Measurements from ENCODE around the gene IL17REL.

The IL17REL gene

GRCh38 chr22:50049299-50050195, 37.0 kb upstream of the IL17REL start:
- H3K9me3 Mint-ChIP-seq (ENCODE audit: low read depth): no peaks in the 10 kb centered on the region
- H3K27ac Mint-ChIP-seq: no peak overlapping the region
- no peak overlapping the region for H3K4me3 Mint-ChIP-seq
- H3K27me3 Mint-ChIP-seq: no peaks in the 10 kb centered on the region
- no peaks in the 10 kb centered on the region for H3K36me3 Mint-ChIP-seq
- H3K4me1 Mint-ChIP-seq (ENCODE audit: low read depth): peaks cover 4% of the 10 kb centered on the region

GRCh38 chr22:50048836-50049235, 36.3 kb upstream of the IL17REL start:
- Mint-ChIP-seq H3K9me3 (ENCODE audit: low read depth) (no peaks in the 10 kb centered on the region), H3K36me3 (no peaks in the 10 kb centered on the region), H3K4me1 (ENCODE audit: low read depth) (peaks cover 10% of the 10 kb centered on the region), H3K27me3 (peaks cover 1% of the 10 kb centered on the region), H3K27ac (no peak overlapping the region), H3K4me3 (no peak overlapping the region)

DNA sequence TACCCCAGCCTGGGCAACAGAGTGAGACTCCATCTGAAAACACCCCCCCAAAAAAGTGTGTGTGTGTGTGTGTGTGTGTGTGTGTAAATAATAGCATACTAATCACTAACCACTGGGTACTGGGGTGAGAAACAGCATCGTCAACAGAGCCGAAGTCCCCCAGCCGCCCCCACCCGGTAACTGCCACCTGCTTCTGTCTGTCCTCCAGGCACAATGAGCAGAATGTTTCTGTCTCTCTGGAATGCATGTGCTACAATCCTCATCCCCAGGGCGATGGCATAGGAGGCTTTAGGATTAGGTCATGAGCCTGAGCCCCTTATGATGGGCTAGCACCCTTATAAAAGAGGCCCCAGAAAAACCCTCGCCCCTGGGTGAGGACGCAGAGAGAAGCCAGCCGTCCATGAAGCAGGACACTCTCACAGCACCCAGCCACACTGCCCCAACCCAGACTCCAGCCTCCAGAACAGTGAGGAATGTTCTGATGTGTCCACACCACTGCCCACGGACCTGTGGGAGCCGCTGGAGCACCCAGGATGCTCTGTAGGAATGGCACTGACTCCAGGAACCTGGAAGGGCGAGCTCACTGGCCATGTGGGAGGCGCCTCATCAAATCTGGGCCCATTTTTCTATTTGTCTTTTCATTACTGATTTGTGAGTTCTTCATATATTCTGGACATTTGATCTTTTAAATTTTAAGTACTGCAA, 35.6 kb upstream of the IL17REL start:
- H3K4me3 Mint-ChIP-seq: no peak overlapping the region
- no peak overlapping the region for H3K27ac Mint-ChIP-seq
- H3K4me1 Mint-ChIP-seq (ENCODE audit: low read depth): peaks cover 14% of the 10 kb centered on the region
- no peaks in the 10 kb centered on the region for H3K9me3 Mint-ChIP-seq (ENCODE audit: low read depth)
- H3K27me3 Mint-ChIP-seq: peaks cover 6% of the 10 kb centered on the region
- H3K36me3 Mint-ChIP-seq: no peaks in the 10 kb centered on the region

DNA sequence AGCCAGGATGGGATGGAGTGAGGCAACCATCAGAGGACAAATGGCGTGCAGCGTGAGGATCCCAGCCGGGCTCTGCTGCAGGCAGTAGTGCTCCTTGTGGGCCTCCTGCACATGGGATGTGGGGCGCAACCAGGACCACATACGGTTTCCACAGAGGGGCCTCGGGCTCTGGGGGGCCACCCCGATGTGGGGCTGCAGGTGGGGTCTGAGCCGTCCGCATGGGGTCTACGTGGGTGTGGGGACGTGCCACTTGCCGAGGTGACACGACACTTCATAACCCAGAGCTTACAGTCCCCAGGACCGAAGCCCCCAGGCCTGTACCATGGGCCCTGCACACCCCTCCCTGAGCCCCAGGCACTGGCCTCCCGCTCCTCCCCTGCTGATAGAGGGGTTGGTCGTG, 34.8 kb upstream of the IL17REL start:
- H3K4me1 Mint-ChIP-seq (ENCODE audit: low read depth): peaks cover 14% of the 10 kb centered on the region
- H3K9me3 Mint-ChIP-seq (ENCODE audit: low read depth): no peaks in the 10 kb centered on the region
- H3K36me3 Mint-ChIP-seq: no peaks in the 10 kb centered on the region
- H3K4me3 Mint-ChIP-seq: no peak overlapping the region
- H3K27me3 Mint-ChIP-seq: peaks cover 14% of the 10 kb centered on the region
- H3K27ac Mint-ChIP-seq: no peak overlapping the region

GRCh38 chr22:50046481-50047245, 34.1 kb upstream of the IL17REL start:
- Mint-ChIP-seq H3K4me3 (no peak overlapping the region), H3K36me3 (no peaks in the 10 kb centered on the region), H3K27me3 (peaks cover 14% of the 10 kb centered on the region), H3K9me3 (ENCODE audit: low read depth) (no peaks in the 10 kb centered on the region), H3K4me1 (ENCODE audit: low read depth) (peaks cover 14% of the 10 kb centered on the region), H3K27ac (no peak overlapping the region)

DNA sequence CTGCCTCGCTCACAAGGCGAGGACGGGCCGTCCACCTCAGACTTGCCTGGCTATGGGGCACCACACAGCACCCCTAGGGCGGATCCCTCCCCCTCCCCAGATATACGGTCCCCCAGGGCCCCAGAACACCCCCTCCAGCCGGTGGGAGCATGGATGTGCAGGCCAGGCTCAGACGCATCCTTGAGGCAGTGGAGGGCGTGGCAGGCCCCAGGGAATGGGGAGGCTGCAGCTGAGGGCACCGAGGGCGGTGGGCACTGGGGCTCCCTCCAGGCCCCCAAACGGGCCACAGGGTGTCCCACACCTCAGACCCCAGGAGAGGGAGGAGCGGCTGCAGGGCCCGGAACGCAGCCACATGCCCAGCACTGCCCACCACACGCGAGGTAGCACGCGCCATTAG, 33.5 kb upstream of the IL17REL start:
- Mint-ChIP-seq H3K4me1 (ENCODE audit: low read depth) (peaks cover 14% of the 10 kb centered on the region), H3K27ac (no peak overlapping the region), H3K4me3 (no peak overlapping the region), H3K9me3 (ENCODE audit: low read depth) (no peaks in the 10 kb centered on the region), H3K36me3 (no peaks in the 10 kb centered on the region), H3K27me3 (peaks cover 14% of the 10 kb centered on the region)

GRCh38 chr22:50045211-50046018, 32.9 kb upstream of the IL17REL start:
- H3K27ac Mint-ChIP-seq: no peak overlapping the region

GRCh38 chr22:50044485-50045118, 32.0 kb upstream of the IL17REL start:
- no peak overlapping the region for H3K4me3 Mint-ChIP-seq
- H3K9me3 Mint-ChIP-seq (ENCODE audit: low read depth): no peaks in the 10 kb centered on the region
- no peaks in the 10 kb centered on the region for H3K36me3 Mint-ChIP-seq
- peaks cover 14% of the 10 kb centered on the region for H3K4me1 Mint-ChIP-seq (ENCODE audit: low read depth)
- no peak overlapping the region for H3K27ac Mint-ChIP-seq
- peaks cover 14% of the 10 kb centered on the region for H3K27me3 Mint-ChIP-seq

More at GRCh38 chr22:50045211-50046018, 32.9 kb upstream of the IL17REL start:
- H3K36me3 Mint-ChIP-seq: no peaks in the 10 kb centered on the region
- H3K27me3 Mint-ChIP-seq: peaks cover 14% of the 10 kb centered on the region
- H3K9me3 Mint-ChIP-seq (ENCODE audit: low read depth): no peaks in the 10 kb centered on the region
- no peak overlapping the region for H3K4me3 Mint-ChIP-seq
- H3K4me1 Mint-ChIP-seq (ENCODE audit: low read depth): peaks cover 14% of the 10 kb centered on the region

- no peak overlapping the region for H3K27ac Mint-ChIP-seq
- H3K9me3 Mint-ChIP-seq (ENCODE audit: low read depth): peaks cover 5% of the 10 kb centered on the region
- H3K27me3 Mint-ChIP-seq: peaks cover 14% of the 10 kb centered on the region
These were observed 28.9 kb upstream of the IL17REL start for GRCh38 chr22:50041361-50042065.

GRCh38 chr22:50040717-50041116, 28.2 kb upstream of the IL17REL start:
- Mint-ChIP-seq H3K9me3 (ENCODE audit: low read depth) (peaks cover 5% of the 10 kb centered on the region), H3K27ac (no peak overlapping the region), H3K36me3 (peaks cover 3% of the 10 kb centered on the region), H3K27me3 (peaks cover 14% of the 10 kb centered on the region), H3K4me3 (no peak overlapping the region), H3K4me1 (ENCODE audit: low read depth) (peaks cover 15% of the 10 kb centered on the region)

More at GRCh38 chr22:50041361-50042065, 28.9 kb upstream of the IL17REL start:
- Mint-ChIP-seq H3K4me3 (no peak overlapping the region), H3K4me1 (ENCODE audit: low read depth) (peaks cover 13% of the 10 kb centered on the region), H3K36me3 (peaks cover 3% of the 10 kb centered on the region)

DNA sequence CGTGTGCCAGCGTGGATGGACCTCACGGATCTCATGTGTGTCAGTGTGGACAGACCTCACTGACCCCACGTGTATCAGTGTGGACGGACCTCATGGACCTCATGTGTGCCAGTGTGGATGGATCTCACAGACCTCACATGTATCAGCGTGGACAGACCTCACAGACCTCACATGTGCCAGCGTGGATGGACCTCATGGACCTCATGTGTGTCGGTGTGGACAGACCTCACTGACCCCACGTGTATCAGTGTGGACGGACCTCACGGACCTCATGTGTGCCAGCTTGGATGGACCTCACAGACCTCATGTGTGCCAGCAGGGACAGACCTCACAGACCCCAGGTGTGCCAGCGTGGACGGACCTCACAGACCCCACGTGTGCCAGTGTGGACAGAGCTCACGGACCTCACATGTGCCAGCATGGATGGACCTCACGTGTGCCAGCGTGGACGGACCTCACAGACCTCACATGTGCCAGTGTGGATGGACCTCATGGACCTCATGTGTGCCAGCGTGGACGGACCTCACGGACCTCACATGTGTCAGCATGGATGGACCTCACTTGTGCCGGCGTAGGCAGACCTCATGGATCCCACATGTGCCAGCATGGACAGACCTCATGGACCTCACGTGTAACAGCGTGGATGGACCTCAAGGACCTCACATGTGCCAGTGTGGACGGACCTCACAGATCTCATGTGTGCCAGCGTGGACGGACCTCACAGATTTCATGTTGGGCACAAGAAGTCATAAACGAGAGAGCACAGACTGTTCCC, 27.3 kb upstream of the IL17REL start:
- Mint-ChIP-seq H3K27ac (no peak overlapping the region), H3K4me1 (ENCODE audit: low read depth) (peaks cover 15% of the 10 kb centered on the region), H3K4me3 (no peak overlapping the region), H3K27me3 (peaks cover 14% of the 10 kb centered on the region), H3K36me3 (peaks cover 3% of the 10 kb centered on the region), H3K9me3 (ENCODE audit: low read depth) (peaks cover 5% of the 10 kb centered on the region)

- Mint-ChIP-seq H3K4me3 (no peak overlapping the region), H3K36me3 (peaks cover 3% of the 10 kb centered on the region), H3K27ac (no peak overlapping the region), H3K27me3 (peaks cover 3% of the 10 kb centered on the region), H3K4me1 (ENCODE audit: low read depth) (peaks cover 11% of the 10 kb centered on the region), H3K9me3 (ENCODE audit: low read depth) (peaks cover 5% of the 10 kb centered on the region)
These were observed 23.6 kb upstream of the IL17REL start for GRCh38 chr22:50035976-50036724.
